ENCODE measurements around the gene DDX41.

The DDX41 gene

GRCh38 chr5:177471610-177472356 lies 45.0 kb downstream of the DDX41 start:
- no peak for TF ChIP-seq CTCF (IDR thresholded peaks at IDR 0.05; ENCODE audit: unreplicated experiment in 3 of 3)
- Mint-ChIP-seq H3K27me3 (ENCODE audit: low read depth) (no peaks in the 10 kb centered on the region), H3K27ac (peak overlapping the region; percentile 83 to 95 (median 87)), H3K4me3 (peak overlapping the region; percentile 85 to 89 (median 89)), H3K9me3 (no peaks in the 10 kb centered on the region), H3K4me1 (peaks cover 47% of the 10 kb centered on the region), H3K36me3 (ENCODE audit: low read depth) (peaks cover 38% of the 10 kb centered on the region)

GRCh38 chr5:177470759-177471536 lies 45.8 kb downstream of the DDX41 start:
- H3K27me3 Mint-ChIP-seq (ENCODE audit: low read depth): no peaks in the 10 kb centered on the region
- peak overlapping the region; percentile 79 to 95 (median 87) for H3K27ac Mint-ChIP-seq
- H3K9me3 Mint-ChIP-seq: peaks cover under 1% of the 10 kb centered on the region

GRCh38 chr5:177469750-177470525 lies 46.8 kb downstream of the DDX41 start:
- Mint-ChIP-seq H3K27me3 (ENCODE audit: low read depth) (no peaks in the 10 kb centered on the region), H3K9me3 (peaks cover 3% of the 10 kb centered on the region), H3K4me1 (peaks cover 33% of the 10 kb centered on the region), H3K36me3 (ENCODE audit: low read depth) (peaks cover 56% of the 10 kb centered on the region), H3K27ac (peak overlapping the region; percentile 79 to 95 (median 87)), H3K4me3 (peak overlapping the region; percentile 85 to 89 (median 89))
- no peak for TF ChIP-seq CTCF (IDR thresholded peaks at IDR 0.05; ENCODE audit: unreplicated experiment in 3 of 3)

More at GRCh38 chr5:177470759-177471536, 45.8 kb downstream of the DDX41 start:
- Mint-ChIP-seq H3K36me3 (ENCODE audit: low read depth) (peaks cover 46% of the 10 kb centered on the region), H3K4me1 (peaks cover 41% of the 10 kb centered on the region), H3K4me3 (peak overlapping the region; percentile 85 to 89 (median 89))
- TF ChIP-seq CTCF (IDR thresholded peaks at IDR 0.05; ENCODE audit: unreplicated experiment in 3 of 3): no peak

GRCh38 chr5:177468685-177469628 lies 47.8 kb downstream of the DDX41 start:
- Mint-ChIP-seq H3K4me1 (peaks cover 23% of the 10 kb centered on the region), H3K9me3 (peaks cover 3% of the 10 kb centered on the region), H3K4me3 (peak overlapping the region; percentile 21 to 53 (median 29)), H3K27ac (peak overlapping the region in 2 of 3 experiments; percentile 17 to 62), H3K36me3 (ENCODE audit: low read depth) (peaks cover 61% of the 10 kb centered on the region), H3K27me3 (ENCODE audit: low read depth) (no peaks in the 10 kb centered on the region)
- no peak for TF ChIP-seq CTCF (IDR thresholded peaks at IDR 0.05; ENCODE audit: unreplicated experiment in 3 of 3)

- H3K4me3 Mint-ChIP-seq: peak overlapping the region; percentile 21 to 46 (median 29)
- H3K9me3 Mint-ChIP-seq: peaks cover 3% of the 10 kb centered on the region
- H3K4me1 Mint-ChIP-seq: peaks cover 21% of the 10 kb centered on the region
- H3K27ac Mint-ChIP-seq: peak overlapping the region in 1 of 3 experiments; percentile 44
- TF ChIP-seq CTCF (IDR thresholded peaks at IDR 0.05; ENCODE audit: unreplicated experiment in 3 of 3): no peak
- no peaks in the 10 kb centered on the region for H3K27me3 Mint-ChIP-seq (ENCODE audit: low read depth)
- peaks cover 66% of the 10 kb centered on the region for H3K36me3 Mint-ChIP-seq (ENCODE audit: low read depth)
Observed at GRCh38 chr5:177468329-177468684, 48.5 kb downstream of the DDX41 start.
